HG03060 (cell line): Measurements from ENCODE around the gene KIF12.
"Not testable (repeated sequence)": the region's sequence is repeated elsewhere in the genome, so short reads cannot be mapped to it uniquely, and the experiment has no call there.

Experiments
- ATAC-seq: cut with Tn5 transposase; IDR thresholded peaks from one replicate; pipeline ENCODE4 v1.9.1; 2021; ENCODE audit warnings: low read depth, moderate number of reproducible peaks; ENCODE audit not compliant: unreplicated experiment

Gene KIF12

GRCh38 chr9:114087721-114088120 is 11.4 kb downstream of the KIF12 start:
- ATAC-seq = no peak

- no peak for ATAC-seq
Measured at GRCh38 chr9:114086607-114087006, 12.5 kb downstream of the KIF12 start.

GRCh38 chr9:114086009-114086408 is 13.1 kb downstream of the KIF12 start:
- no peak for ATAC-seq

DNA sequence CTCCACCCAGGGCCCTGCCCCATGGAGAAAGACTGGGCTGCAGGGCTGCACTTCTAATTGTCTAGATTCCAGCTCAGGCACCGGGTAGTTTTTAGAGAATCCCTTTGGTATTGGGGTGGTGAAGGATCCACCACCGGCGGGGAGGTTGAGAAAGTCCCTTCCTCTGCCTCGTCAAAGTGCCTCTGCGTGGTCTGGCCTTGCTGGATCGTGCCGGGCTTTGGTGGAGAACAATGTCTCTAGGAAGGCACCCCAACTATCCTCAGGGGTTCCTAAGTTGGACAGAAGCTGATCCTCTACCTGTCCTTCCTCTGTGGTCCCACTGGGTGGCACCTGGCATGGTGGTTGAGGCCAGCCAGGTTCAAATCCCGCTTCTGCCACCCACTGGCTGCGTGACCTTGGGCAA is 13.7 kb downstream of the KIF12 start:
- no peak for ATAC-seq

DNA sequence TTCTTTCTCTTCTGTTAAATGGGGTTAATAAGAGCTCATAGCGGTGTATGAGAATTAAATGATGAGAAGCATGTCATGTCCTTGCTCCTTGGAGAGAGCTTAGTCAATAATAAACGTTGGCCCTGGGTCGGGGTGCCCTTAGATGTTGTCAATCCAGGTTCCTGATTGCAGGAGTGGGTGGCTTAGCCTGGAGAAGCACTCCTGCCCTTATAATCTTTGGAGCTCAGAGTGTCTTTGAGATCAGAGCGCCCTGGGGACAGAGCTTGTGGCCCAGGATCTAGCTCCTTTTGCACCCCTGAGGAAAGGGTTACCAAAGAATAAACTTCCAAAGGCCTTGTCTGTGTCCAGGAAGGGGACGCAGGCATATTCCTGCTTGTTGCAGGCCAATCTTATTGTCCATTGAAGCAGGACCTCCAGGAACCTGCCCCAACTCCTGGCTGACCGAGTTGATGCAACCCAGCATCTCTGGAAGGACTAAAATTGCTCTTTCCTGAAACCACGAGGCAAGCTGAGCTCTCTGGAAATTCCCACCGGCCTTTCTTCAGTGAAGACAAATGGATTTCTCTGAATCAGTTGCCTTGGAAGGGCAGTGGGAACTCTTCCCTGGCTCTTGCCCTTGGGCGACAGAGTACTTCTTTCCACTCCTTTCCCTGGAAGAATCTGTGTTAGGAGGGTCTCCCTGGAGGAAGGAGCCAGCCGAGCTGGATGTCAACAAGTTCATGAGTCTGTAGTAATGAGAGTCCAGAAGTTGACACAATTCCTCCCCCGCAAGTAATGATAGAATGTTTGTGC is 14.6 kb downstream of the KIF12 start:
- no peak for ATAC-seq

DNA sequence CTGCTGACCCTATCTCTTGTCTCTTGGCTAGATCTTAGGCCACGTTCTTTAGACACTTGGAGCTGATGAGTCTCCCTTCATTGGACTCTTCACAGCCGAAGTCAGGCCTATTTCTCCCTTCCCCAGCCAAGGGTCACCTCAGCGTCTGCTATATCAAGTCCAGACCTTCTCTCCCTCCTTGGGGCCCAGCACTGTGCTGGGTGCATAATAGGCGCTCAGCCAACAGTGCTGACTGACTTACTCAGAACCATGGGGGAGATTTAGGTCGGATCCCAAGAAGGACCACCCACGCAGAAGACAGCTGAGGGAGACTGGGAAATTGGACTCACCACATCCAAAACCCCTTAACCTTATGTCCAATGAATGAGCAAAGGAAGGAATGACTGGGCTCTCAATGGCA is 15.4 kb downstream of the KIF12 start:
- no peak for ATAC-seq

DNA sequence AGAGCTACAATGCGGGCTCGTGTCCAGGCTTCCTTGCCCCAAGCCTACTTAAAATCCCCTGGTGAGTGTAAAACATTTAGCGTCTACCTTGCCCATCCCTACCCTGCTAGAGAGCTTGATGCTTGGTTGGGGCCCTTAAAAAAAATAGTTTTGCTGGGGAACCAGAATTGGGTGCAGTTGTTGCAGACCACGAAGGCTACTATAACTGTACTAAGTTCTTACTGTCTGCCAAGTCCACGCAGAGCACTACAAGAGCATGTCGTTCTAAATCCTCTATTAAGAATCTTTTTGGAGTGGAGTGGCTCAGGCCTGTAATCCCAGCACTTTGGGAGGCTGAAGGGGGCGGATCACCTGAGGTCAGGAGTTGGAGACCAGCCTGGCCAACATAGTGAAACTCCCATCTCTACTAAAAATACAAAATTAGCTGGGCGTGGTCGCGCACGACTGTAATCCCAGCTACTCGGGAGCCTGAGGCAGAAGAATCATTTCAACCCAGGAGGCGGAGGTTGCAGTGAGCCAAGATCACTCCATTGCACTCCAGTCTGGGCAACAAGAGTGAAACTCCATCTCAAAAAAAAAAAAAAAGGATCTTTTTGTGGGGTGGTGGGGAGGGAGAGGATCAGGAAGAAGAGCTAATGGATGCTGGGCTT is 16.2 kb downstream of the KIF12 start:
- not testable (repeated sequence) for ATAC-seq

DNA sequence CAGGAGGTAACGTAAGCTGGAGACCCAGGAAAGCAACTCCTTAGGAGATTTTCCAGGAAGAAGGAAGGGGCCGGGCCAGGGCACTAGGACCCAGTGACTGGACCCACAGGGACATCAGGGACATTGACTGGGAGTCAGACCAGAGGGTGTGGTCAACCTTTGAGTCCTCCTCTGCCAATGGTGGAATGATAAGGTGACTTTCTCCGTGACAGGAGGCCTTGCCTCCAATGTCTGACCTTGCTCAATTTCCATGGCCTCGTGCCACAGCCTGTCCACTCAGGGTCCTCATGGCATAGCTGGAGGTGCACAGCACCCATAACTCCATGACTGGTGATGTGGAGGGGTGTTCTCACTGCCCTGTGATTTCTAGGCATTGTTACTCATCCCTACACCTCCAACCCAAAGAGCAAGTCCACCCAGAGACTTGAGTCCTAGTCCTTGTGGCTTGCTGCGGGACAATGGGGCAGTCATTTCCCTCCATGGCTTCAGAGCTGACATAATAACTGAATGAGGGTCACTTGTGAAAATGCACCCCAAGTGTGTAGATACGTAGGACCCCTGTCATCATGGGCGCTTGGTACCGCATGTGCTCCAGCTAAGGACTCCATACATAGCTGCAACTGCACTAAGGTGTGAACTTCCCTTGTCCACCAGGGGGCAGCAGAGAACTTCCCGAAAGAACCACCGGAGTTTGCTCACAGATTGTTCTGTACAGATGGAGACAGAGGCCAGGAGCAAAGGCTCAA is 16.9 kb downstream of the KIF12 start:
- ATAC-seq = peak; percentile 75

DNA sequence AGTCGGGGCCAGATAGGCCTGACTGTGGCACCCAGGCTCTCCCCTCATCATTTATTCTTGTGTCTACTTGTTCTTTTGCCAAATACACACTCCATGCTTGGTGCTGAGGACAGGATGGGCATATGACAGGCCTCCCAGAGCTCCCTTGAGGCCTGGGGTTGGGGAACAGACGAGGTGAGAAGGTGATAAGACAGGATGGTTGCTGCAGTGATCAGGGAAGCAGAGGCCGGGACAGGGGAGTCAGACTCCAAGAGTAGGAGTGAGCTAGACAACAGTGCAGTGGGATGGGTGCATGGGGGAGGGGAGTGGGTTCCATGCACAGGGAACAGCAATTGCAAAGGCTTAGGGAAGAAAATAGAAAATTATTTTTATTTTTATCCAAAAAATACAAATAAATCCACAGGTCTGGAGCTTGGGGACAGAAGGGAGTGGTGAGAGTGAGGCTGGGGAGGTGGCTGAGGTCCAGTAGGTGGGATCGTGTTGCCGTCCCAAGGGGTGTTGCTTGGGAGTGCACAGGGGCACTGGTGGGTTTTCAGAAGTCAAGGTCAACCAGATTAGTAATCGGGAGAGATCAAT is 17.6 kb downstream of the KIF12 start:
- ATAC-seq = no peak

DNA sequence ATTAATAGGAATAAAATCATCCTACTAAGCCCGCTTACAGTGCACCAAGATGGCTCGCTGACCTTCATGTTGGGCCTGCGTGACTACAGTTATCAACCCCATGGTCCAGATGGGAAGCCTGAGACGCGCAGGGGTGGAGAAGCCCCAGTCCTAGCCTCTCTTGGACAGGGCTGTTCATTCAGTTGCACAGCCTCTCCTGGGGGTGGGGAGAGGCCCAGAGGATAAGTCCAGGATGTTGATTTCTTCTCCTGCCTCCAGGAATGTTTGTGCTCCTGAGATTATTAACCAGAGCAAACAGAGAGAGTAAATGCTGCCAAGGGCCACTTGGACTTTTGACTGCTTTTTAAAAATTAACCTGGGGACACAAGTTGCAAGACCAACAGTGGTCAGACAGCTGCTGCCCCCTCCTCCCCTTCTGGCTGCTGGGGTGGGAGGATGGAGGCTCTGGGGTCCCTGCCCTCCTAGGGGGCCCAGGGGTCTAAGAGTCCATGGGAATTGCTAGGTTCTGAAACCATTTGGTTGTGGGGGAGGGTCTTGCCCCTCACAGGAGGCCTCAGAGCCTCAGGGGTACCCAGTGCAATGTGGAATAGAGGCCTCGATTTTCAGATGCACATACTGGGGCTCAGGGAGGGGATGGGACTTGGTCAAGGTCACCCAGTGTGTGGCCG is 18.2 kb downstream of the KIF12 start:
- no peak for ATAC-seq

DNA sequence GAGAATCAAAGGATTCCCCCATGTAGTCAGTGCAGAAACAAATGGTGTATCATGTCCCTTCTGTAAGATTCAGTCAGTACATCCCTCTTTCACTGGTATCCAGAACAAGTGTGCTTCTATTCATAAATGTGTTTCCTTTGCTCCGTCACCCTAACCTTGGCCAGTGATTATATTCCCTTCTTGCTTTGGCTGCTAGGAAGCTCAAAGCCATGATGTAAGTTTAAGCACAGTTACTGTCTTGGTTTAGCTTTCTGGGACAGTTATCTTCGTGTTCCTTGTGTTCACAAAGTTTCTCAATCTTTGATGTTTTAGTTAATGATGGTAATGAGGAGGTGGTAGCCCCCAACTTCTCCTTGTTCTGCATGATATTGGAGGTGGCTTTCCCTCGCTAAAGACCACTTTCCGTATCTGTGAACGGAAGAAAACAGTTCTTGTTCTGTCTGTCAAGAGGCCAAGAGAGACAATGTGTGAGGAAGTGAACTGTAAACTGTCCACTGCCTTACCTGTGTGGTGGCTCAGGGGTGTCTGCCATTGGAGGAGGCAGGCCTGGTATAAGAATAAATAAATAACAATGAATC is 18.8 kb downstream of the KIF12 start:
- ATAC-seq = no peak

DNA sequence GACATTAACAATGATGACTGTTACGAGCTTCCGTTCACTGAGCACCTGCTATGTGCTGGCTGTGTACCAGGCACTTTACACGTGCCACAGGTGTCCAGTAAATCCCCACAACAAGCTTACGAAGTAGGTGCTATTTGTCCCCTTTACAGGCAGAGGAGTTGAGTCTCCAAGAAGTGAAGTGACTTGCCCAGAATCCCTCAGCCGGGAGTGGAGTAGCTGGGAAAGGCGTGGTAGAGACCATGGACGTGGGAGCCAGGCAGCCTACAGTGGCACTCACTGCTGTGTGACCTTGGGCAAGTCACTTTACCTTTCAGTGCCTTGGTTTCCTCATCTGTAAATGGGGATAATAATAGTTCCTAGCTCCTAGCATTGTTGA is 20.3 kb downstream of the KIF12 start:
- ATAC-seq = no peak

DNA sequence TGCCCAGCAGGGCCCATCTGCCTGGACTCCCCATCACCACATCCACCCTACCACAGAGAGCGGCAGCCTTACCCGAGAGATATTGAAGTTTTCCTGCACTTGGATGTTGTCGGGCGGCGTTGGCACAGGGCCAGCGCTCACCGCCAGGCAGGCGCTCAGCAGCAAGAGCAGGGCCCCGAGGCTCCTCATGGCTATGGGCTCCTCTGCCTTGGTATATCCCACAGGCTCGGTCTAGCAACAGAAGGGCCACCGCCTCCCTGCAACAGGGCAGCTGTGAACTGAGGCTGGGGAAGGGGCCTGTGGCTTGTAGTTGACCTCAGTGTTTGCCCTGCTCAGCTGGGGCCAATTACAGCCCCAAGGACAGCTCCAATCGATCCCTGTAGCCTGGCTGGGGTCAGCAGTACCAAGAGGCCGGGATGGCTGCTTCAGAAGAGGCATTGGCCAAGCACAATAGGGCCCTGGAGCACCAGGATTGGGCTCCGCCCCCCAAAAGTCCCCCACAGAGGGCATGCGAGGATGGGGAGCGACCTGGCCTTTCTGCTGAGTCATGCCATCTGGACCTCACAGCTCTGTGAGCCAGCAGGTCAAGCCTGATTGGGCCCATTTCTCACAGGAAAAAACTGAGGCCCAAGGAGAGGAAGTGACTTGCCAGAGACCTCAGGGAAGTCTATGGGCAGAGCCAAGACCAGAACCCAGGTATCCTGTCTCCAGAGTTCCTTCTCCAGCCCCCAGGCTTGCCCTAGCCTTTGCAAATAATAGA is 20.9 kb downstream of the KIF12 start, which contains the start of gene AMBP:
AMBP (minus strand) TSS at position 280 of the 760 bp plus-strand sequence; CDS start at position 189, 91 bp downstream.
- no peak for ATAC-seq

- ATAC-seq = no peak
Measured at GRCh38 chr9:114077162-114077837, 21.8 kb downstream of the KIF12 start.

DNA sequence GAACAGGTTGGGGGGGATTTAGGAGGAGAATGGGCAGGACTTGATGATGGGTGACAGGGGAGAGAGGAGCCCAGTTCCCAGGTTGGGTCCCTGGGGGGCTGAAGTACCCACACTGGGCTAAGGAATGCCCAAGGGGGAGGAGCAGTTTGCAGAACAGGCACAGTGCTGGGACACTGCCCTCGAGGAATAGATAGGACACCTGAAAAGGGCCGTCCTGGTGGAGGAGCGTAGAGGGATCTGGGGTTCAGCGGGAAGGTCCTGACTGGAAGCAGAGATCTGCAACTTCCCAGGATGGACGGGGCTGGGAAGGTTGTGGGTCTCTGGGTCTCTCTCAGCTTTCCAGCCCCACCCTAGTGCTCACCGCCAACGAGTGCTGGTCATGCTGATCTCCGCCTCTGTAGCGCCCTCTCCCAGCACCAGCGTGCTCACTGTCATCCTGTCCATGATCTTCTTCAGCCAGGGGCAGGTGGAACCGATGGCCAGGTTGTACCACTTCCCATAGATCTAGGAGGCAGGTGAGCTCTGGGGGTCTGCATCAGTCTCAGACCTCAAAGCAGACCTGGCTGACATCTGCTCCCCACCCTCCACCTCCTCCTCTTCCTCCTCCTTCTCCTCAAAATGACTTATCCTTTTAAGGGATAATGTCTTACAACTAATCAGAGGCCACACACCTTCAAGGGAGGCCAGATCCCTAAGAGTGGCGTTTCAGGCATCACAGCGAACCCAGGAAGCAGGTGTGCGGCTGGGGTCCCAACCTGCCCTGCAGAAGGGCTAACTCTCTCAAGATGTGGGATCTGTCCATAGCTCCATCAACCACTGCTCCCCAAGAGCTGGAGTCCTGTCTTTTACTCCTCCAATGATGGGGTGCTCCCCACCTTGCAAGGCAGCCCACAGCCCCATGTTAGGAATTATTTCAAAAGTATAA is 22.6 kb downstream of the KIF12 start:
- no peak for ATAC-seq

DNA sequence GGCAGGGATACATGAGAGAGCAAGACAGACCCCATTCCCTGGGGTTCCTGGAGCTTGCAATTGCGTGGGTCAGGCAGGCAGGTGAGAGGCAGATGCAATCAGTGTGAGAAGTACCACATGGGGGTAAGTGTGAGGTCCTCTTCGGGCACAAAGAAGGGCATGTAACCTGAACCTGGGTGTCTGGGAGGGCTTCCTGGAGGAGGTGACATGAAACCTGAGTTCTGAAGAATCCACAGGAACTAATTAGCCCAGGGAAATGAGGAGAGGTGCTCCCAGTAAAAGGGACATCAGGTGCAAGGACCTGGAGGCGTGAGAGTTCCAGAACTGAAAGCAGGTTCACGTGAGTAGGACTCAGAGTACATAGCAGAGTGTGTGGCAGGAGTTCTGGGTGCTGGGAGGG is 23.5 kb downstream of the KIF12 start:
- no peak for ATAC-seq

GRCh38 chr9:114072184-114073140 is 26.6 kb downstream of the KIF12 start:
- ATAC-seq = no peak
